Lung (tissue), 12 donors: ENCODE measurements around the gene GPC6. TPM values are rescaled to one million over a fixed set of nuclear protein-coding genes. Genes with fewer than 3 reads are reported as not detected.

Experiments used
- ATAC-seq: fragments of 200-7000 bp; cut with Tn5 transposase; one replicate; pipeline ENCODE4 v1.9.1; 2020; ENCODE audit warnings: moderate number of reproducible peaks; ENCODE audit not compliant: insufficient read depth, low FRiP score
- DNase-seq, 3 donors: peaks; one replicate each; pipeline ENCODE4 v3.0.0-alpha.2; 2013 to 2017
- H3K27ac ChIP-seq, 2 donors: one replicate each; pipeline ENCODE4 v1.5.1; 2013; ENCODE audit warnings: mild to moderate bottlenecking in 2 of 2, moderate library complexity in 2 of 2, control low read depth in 1 of 2, inconsistent platforms in 1 of 2, low read depth in 1 of 2, low read length in 1 of 2
- H3K27me3 ChIP-seq, 3 donors: one replicate each; pipeline ENCODE4 v1.5.1; 2013; ENCODE audit warnings: low read length in 2 of 3; ENCODE audit not compliant: control insufficient read depth in 3 of 3, insufficient read depth in 3 of 3
- H3K36me3 ChIP-seq, 4 donors: one replicate each; pipeline ENCODE4 v1.5.1; 2013; ENCODE audit warnings: low read length in 4 of 4, mild to moderate bottlenecking in 1 of 4, moderate library complexity in 1 of 4; ENCODE audit not compliant: control insufficient read depth in 4 of 4, insufficient read depth in 4 of 4
- H3K4me1 ChIP-seq, 5 donors: one replicate each; pipeline ENCODE4 v1.5.1; 2013; ENCODE audit warnings: low read length in 5 of 5, mild to moderate bottlenecking in 2 of 5, moderate library complexity in 1 of 5; ENCODE audit not compliant: control insufficient read depth in 5 of 5, insufficient read depth in 5 of 5
- H3K4me3 ChIP-seq: one replicate; pipeline ENCODE4 v1.5.1; 2013; ENCODE audit warnings: mild to moderate bottlenecking, control low read depth, moderate library complexity
- H3K9ac ChIP-seq, 2 donors: one replicate each; pipeline ENCODE4 v1.5.1; 2013; ENCODE audit warnings: low read length in 2 of 2, control low read depth in 1 of 2; ENCODE audit not compliant: insufficient read depth in 1 of 2
- H3K9me3 ChIP-seq, 4 donors: one replicate each; pipeline ENCODE4 v1.5.1; 2013; ENCODE audit warnings: low read length in 3 of 4, mild to moderate bottlenecking in 1 of 4, moderate library complexity in 1 of 4; ENCODE audit not compliant: control insufficient read depth in 4 of 4, insufficient read depth in 3 of 4
- WGBS, 2 donors: extraction: QIAGEN DNeasy Blood & Tissue Kit; methylation state at CpG; one replicate each; pipeline ENCODE4 v1.1.7; 2013; 5-methylcytosine and 5-hydroxymethylcytosine counted together
- polyA plus RNA-seq, 2 donors: library from polyadenylated mRNA; stranded (reverse); fragments of 200-250 nt; gene quantifications; one replicate each; pipeline ENCODE4 v1.2.1, GENCODE V29; 2013
- total RNA-seq, 2 donors: library from RNA; depleted of rRNA in 1 of 2; stranded (reverse); fragments of >200 nt in 1 of 2; gene quantifications; one replicate each; pipeline ENCODE4 v1.2.1, GENCODE V29; 2014 to 2021
- TF ChIP-seq, protein P1 (sequence below): IDR thresholded peaks from 2 replicates; pipeline ENCODE4 v1.5.1; 2012; ENCODE audit warnings: mild to moderate bottlenecking; ENCODE audit errors: control extremely low read depth, extremely low read depth
- donor health status: control.
- donor health status: control.
- donor health status: Bipolar disorder and iron deficiency.
- donor health status: healthy.
- donor health status: DM: yes; HTN: yes; CAD: no.

The GPC6 gene
- total and polyA plus RNA-seq, 4 donors, result 0.45 to 31.4 (median 4.8) TPM

DNA sequence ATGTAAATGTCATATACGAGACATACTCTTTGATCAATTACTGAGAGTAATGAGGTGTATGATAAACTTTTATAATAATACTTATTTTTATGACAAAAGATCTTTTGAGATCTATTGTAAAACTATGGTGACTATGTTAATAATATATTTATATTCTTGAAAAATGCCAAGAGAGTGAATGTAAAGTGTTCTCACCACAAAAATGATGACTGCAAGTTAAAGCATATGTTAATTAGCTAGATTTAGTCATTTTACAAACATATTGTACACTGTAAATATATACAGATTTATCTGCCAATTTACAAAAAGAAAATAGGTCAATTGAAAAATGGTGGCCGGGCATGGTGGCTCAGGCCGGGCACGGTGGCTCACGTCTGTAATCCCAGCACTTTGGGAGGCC is 81.0 kb downstream of the GPC6 start:
- no peak for DNase-seq
- H3K9me3 ChIP-seq, result no peaks in the 10 kb centered on the region
- TF ChIP-seq, protein P1, sequence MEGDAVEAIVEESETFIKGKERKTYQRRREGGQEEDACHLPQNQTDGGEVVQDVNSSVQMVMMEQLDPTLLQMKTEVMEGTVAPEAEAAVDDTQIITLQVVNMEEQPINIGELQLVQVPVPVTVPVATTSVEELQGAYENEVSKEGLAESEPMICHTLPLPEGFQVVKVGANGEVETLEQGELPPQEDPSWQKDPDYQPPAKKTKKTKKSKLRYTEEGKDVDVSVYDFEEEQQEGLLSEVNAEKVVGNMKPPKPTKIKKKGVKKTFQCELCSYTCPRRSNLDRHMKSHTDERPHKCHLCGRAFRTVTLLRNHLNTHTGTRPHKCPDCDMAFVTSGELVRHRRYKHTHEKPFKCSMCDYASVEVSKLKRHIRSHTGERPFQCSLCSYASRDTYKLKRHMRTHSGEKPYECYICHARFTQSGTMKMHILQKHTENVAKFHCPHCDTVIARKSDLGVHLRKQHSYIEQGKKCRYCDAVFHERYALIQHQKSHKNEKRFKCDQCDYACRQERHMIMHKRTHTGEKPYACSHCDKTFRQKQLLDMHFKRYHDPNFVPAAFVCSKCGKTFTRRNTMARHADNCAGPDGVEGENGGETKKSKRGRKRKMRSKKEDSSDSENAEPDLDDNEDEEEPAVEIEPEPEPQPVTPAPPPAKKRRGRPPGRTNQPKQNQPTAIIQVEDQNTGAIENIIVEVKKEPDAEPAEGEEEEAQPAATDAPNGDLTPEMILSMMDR, result no peak
- H3K27me3 ChIP-seq, result no peaks in the 10 kb centered on the region
- H3K27ac ChIP-seq, result no peak overlapping the region
- H3K4me1 ChIP-seq, result peaks cover 0 to 14% (median 0%) of the 10 kb centered on the region in 5 donors
- H3K4me3 ChIP-seq, result no peak overlapping the region
- no peak for ATAC-seq
- no peak overlapping the region for H3K9ac ChIP-seq
- WGBS, 2 donors, result 86 to 96% methylated on average over 5 of the region's 5 CpGs
- H3K36me3 ChIP-seq, result no peaks in the 10 kb centered on the region

DNA sequence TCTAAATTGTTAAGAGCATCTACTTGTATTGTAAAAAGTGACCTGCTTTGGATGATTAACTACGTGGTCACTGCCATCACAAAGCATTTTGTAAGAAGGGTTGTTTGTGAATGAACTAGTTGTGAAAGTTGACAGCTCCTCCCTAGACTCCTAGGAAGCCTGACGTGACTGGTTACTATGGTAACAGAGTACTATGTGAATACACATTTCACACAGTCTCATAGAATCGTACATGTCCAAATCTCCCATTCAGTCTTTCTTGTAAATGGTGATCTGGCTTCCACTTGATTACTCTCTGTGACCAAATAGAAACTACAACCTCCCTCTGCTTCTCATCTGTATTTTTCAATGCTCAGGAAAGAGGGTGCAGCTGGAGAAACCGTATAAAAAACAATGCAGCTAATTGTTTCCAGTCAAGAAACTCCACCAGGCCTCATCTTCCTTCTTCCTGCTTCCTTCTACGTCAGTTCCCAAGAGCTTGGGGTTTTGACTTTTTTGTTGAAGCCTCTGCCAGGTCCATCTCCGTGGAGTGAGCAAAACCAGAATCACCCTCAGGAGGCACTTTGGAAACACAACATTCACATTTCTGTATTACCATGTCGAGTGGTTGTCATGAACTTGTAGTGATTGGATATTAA is 83.4 kb downstream of the GPC6 start:
- ATAC-seq (no peak), DNase-seq (peak in 2 of 3 donors; percentile 29 to 35)
- Histone ChIP-seq H3K9me3 (no peaks in the 10 kb centered on the region), H3K4me3 (no peak overlapping the region), H3K9ac (no peak overlapping the region), H3K36me3 (no peaks in the 10 kb centered on the region), H3K27ac (no peak overlapping the region), H3K4me1 (peaks cover 0 to 24% (median 0%) of the 10 kb centered on the region in 5 donors), H3K27me3 (no peaks in the 10 kb centered on the region)
- 61 to 64% methylated on average over 7 of the region's 7 CpGs for WGBS, 2 donors
- TF ChIP-seq, protein P1, result no peak

DNA sequence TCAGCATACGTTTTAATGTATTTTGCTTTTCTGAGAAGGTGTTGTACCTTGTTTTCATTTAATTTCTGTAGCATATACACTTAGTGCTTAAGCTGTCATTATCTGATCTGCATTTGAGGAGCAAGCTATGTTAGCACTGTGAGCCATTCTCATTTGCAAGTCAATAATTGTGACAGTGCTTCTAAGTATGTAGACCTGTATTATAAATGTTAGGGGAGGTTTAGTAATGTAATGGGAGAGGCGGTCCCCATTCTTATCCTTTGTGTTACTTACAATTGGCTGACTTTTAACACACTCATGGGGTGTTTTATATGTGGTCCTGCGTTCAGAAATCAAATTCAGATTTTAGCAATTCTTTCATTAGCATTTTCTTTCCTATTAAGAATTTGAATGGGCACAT is 90.2 kb downstream of the GPC6 start:
- ATAC-seq (no peak), DNase-seq (no peak)
- Histone ChIP-seq H3K9ac (no peak overlapping the region), H3K27me3 (no peaks in the 10 kb centered on the region), H3K4me1 (peaks cover 0 to 13% (median 0%) of the 10 kb centered on the region in 5 donors), H3K4me3 (no peak overlapping the region), H3K36me3 (no peaks in the 10 kb centered on the region), H3K27ac (no peak overlapping the region), H3K9me3 (no peaks in the 10 kb centered on the region)
- WGBS, 2 donors, result 73 to 80% methylated on average over 3 of the region's 3 CpGs
- TF ChIP-seq, protein P1, result no peak
